Measurements from ENCODE around the gene TPST1.
"Not testable (repeated sequence)": the region's sequence is repeated elsewhere in the genome, so short reads cannot be mapped to it uniquely, and the experiment has no call there.

TPST1 gene

DNA sequence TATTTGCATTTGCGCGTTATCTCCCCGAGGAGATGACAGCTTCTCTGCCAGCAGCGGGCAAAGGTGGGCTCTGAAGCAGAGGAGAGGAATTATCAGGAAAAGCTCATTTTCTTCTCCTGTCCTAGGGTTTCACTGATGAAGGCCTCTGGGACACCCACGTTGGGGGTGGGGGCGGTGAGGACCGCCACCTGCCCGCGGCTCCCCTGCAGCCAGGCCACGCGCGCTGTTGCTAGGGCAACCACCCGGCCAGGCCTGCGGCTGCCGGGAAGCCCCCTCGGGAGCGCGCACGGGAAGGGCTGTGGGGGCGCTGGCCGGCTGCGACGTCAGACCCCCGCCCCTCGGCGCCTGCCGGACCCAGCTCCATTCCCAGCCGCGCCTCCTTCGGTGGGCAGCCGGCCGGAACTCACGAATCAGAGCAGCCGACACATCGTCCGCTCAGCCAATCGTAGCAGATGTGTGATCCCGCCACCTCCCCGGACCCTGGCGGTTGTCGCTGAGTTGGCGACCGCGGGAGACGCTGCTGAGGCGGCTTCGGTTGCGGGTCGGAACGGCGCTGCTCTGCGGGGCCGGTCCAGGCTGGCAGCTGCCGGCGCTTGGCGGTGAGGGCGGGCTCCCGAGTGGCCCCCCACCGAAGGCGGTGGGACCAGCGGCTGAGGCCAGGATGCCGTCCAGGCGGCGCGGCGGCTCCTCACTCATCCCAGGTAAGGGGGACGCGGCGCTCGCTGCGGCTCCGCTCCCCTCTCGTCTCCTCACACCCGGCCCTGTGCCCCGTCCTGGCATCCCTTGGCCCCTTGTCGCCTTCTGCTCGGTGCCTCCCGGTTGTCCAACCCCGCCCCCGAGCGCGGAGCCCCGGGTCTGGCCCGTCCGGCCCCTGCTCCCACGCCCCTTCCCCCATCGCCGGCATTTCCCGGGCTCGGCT, at the start of gene TPST1:
TSS of gene TPST1 (plus strand) at position 513 of the 919 bp plus-strand sequence. CDS start 35,092 bp downstream, outside the sequence.
- TF ChIP-seq ZNF274 (IDR thresholded peaks at IDR 0.05; ENCODE audit: low read depth, low read length): no peak
- peak within 1 kb of the TSS; percentile 95 for H3K4me3 ChIP-seq (ENCODE audit: low read length)

DNA sequence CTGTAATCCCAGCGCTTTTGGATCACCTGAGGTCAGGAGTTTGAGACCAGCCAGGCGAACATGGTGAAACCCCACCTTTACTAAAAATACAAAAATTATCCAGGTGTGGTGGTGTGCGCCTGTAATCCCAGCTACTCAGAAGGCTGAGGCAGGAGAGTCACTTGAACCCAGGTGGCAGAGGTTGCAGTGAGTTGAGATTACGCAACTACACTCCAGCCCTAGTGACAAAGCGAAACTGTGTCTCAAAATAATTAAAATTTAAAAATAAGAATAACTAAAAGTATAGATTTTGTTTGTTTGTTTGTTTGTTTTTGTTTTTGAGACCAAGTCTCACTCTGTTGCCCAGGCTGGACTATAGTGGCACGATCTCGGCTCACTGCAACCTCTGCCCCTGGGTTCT, 49.1 kb upstream of the TPST1 start:
- not testable (repeated sequence) for H3K4me3 ChIP-seq (ENCODE audit: low read length)

DNA sequence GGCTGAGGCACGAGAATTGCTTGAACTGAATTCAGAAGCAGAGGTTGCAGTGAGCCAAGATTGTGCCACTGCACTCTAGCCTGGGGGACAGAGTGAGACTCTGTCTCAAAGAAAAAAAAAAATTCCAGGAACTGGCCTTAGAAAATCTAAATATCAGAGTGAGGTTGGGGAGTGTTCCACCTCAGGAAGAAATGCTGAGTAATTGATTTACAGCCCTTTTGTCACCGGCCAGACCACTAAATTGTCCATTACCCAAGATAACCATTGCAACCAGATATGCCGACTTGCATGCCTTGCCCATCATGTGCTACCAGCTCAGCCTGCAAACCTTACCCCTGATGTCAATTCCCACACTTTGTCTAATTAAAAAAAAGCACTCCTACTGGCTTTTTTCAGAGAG, 48.1 kb upstream of the TPST1 start:
- TF ChIP-seq ZNF274 (IDR thresholded peaks at IDR 0.05; ENCODE audit: low read depth, low read length): no peak
- no peak overlapping the region for H3K4me3 ChIP-seq (ENCODE audit: low read length)

DNA sequence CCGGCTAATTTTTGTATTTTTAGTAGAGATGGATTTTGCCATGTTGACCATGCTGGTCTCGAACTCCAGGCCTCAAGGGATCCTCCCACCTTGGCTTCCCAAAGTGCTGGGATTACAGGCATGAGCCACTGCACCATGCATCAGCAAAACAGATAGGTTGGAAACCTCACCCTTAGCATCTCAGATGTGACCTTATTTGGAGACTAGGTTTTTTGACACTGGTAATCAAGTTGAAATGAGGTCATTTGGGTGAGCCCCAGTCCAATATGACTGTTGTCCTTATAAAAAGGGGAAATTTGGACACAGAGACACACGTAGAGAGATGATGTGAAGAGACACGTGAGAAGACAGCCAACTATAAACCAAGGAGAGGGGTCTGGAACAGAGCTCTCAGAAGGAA, 42.5 kb upstream of the TPST1 start:
- H3K4me3 ChIP-seq (ENCODE audit: low read length): no peak overlapping the region
- TF ChIP-seq ZNF274 (IDR thresholded peaks at IDR 0.05; ENCODE audit: low read depth, low read length): no peak

DNA sequence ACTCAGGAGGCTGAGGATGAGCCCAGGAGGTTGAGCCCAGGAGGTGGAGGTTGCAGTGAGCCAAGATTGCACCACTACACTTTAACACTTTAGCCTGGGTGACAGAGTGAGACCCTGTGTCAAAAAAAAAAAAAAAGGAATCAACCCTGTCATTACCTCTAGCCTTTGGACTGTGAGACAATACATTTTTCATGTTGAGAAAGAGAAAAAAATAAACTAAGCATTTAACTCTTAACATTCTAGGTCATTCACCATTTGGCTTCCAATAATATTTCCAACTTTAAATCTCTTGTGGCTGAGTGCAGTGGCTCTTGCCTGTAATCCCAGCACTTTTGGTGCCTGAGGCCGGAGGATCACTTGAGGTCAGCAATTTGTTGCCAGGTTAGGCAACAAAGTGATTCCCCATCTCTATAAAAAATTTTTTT, 41.9 kb upstream of the TPST1 start:
- H3K4me3 ChIP-seq (ENCODE audit: low read length): no peak overlapping the region
- TF ChIP-seq ZNF274 (IDR thresholded peaks at IDR 0.05; ENCODE audit: low read depth, low read length): no peak

DNA sequence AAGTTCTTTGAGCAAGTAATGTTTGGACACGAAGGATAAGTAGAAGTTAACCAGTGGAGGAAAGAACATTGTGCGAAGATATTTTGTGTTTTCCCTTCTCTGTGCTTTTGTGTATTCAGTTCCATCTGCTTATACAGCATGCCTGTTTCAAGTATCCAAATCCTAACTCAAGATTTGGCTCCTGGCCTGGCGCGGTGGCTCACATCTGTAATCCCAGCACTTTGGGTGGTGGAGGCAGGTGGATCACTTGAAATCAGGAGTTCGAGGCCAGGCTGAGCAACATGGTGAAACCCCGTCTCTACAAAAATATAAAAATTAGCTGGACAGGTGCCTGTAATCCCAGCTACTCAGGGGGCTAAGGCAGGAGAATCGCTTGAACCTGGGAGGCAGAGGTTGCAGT, 40.8 kb upstream of the TPST1 start:
- no peak for TF ChIP-seq ZNF274 (IDR thresholded peaks at IDR 0.05; ENCODE audit: low read depth, low read length)
- no peak overlapping the region for H3K4me3 ChIP-seq (ENCODE audit: low read length)

DNA sequence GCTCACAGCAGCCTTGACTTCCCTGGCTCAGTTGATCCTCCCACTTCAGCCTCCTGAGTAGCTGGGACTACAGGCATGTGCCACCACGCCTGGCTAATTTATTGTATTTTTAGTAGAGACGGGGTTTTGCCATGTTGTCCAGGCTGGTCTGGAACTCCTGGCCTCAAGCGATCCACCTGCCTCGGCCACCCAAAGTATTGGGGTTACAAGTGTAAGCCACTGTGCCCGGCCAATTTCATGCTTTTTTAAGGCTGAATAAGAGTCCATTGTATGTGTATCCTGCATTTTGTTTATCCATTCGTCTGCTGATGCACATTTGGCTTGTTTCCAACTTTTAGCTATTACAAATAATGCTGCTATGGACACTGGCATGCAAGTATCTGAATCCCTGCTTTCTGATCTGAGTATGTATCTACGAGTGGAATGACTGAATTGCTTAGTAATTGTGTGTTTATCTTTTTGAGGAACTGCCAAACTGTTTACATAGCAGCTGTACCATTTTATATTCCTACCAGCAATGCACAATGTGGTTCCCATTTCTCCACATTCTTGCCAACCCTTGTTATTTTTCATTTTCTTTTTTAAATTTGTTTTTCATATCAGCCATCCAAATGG, 37.3 kb upstream of the TPST1 start:
- TF ChIP-seq ZNF274 (IDR thresholded peaks at IDR 0.05; ENCODE audit: low read depth, low read length): no peak
- H3K4me3 ChIP-seq (ENCODE audit: low read length): no peak overlapping the region

DNA sequence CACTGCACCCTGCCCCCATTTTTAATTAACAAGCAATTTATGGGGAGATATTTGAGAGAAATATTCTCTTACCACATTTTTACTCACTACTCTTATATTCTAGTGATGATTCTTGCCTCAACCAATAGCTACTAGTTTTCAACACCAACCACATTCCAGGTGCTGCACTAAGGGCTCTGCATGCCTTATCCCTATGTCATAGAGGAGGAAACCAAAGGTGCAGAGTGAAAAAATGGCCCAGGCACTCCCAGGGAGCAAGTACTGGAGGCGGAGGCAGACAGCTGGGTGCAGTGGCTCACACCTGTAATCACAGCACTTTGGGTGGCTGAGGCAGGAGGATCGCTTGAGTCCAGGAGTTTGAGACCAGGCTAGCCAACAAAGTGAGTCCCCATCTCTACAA, 35.5 kb upstream of the TPST1 start:
- H3K4me3 ChIP-seq (ENCODE audit: low read length): no peak overlapping the region
- TF ChIP-seq ZNF274 (IDR thresholded peaks at IDR 0.05; ENCODE audit: low read depth, low read length): no peak

DNA sequence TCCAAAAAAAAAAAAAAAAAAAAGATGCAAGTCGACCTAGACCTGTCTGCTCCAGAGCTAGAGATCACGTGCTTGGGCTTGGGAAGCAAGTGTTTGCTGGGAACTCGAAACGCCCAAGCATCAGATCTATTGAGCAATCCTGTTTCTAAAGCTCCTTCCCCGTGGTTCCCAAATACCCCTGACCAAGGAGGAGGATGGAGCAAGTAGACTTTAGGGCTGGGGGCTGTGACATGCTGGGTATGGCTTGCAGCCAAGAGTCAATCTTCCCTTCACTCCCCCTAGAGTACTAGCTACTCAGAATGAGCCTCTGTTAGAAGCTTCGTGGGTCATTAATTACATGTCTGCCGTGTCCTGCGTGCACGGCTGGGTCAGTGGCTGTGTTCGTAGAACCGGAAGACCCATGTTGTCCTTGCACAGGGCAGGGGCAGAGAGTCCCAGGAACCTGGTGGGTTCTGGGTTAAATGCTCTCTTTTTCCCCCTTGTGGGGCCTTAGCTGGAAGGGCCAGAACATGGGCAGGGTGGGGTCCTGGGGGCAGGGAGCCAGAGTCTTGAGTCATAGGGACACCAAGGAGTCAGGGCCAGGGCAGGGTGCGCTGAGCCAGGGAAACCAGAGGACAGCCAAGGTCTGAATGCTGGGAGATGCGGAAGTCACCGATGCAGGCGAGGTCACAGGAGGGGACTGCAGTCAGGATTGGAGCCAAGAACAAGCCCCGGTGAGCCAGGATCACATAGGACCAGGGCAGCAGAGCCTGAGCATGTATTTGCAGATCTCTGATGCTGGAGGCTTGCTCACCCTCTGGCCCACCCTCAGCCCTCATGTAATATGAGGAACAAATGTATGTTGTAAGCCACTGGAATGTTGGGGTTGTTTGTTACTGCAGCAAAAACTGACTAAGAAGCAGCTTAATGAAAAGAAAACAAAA, 34.6 kb upstream of the TPST1 start:
- no peak overlapping the region for H3K4me3 ChIP-seq (ENCODE audit: low read length)
- TF ChIP-seq ZNF274 (IDR thresholded peaks at IDR 0.05; ENCODE audit: low read depth, low read length): no peak

DNA sequence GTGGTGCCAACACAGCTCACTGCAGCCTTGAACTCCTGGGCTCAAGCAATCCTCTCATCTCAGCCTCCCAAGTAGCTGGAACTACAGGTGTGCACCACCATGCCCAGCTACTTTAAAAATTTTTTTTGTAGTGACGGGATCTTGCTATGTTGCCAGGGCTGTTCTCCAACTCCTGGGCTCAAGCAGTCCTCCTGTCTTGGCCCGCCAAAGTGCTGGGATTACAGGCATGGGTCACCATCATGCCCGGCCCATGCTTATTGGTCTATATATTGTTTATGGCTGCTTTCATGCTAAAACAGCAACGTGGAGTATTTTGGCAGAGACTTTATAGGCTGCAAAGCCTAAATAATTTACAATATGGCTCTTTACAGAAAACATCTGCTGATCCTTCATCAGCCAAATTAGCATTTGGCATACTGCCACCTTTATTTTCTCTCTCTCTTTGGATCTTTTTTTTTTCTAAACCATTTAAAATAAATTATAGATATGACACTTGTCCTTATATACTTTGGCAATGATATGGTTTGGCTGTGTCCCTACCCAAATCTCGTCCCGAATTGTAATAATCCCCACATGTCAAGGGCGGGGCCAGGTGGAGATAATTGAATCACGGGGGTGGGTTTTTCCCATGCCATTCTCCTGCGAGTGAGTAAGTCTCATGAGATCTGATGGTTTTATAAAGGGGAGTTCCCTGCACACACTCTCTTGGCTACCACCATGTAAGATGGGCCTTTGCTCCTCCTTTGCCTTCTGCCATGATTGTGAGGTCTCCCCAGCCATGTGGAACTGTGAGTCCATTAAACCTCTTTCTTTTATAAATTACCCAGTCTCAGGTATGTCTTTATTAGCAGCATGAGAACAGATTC, 32.4 kb upstream of the TPST1 start:
- H3K4me3 ChIP-seq (ENCODE audit: low read length): not testable (repeated sequence)

DNA sequence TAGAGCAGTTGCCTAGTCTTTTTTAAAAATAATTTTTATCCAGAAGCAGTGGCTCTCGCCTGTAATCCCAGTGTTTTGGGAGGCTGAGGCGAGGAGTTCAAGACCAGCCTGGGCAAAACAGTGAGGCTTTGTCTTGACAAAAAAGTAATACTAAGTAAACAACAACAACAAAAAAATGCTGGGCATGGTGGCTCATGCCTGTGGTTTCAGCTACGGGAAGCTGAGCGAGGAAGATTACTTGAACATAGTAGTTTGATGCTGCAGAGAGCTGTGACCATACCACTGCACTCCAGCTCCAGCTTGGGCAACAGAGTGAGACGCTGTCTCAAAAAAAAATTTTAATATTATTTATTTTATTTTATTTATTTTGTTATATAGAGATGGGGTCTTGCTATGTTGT, 31.3 kb upstream of the TPST1 start:
- TF ChIP-seq ZNF274 (IDR thresholded peaks at IDR 0.05; ENCODE audit: low read depth, low read length): no peak
- no peak overlapping the region for H3K4me3 ChIP-seq (ENCODE audit: low read length)

DNA sequence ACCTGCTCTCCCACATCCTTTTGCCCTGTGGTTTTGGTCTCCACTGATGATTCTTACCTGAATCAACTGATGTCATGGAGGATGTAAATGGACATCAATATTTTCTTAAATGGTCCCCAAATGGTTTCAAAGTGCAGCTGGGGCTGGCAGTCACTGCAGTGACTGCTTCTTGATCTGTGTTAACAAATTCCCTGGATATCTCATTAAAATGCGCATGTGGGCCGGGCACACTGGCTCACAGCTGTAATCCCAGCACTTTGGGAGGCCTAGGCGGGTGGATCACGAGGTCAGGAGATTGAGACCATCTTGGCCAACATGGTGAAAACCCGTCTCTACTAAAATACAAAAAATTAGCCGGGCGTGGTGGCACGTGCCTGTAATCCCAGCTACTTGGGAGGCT, 30.1 kb upstream of the TPST1 start:
- not testable (repeated sequence) for H3K4me3 ChIP-seq (ENCODE audit: low read length)

DNA sequence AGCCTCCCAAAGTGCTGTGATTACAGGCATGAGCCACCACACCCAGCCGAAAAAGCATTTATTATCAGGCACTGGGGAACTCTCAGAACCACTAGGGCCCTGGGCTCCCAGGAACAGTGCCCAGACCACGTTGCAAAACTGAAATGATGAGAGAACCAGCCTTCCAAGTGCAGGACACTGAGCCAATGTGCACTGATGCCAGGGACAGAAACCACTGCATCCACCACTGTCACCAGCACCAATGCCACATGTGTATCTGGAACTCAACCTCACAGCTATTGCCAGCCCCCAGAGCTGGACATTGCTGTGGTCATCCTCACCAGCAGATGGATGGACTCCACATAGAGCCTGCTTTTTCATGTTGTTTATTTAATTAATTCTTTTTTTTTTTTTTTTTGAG, 28.2 kb upstream of the TPST1 start:
- no peak overlapping the region for H3K4me3 ChIP-seq (ENCODE audit: low read length)
- no peak for TF ChIP-seq ZNF274 (IDR thresholded peaks at IDR 0.05; ENCODE audit: low read depth, low read length)

DNA sequence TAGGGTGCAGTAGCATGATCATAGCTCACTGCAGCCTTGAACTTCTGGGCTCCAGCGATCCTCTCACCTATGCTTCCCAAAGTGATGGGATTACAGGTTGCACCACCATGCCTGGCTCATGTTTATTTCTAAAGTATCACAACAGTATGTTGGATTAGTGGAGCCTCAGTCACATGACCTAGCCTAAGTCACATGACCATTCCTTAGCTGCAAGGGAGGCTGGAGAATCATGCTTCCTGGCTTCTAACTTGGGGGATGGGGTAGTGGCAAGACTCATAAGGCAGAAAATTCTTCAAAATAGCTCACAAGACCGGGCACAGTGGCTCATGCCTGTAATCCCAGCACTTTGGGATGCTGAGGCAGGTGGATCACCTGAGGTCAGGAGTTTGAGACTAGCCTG, 26.9 kb upstream of the TPST1 start:
- no peak for TF ChIP-seq ZNF274 (IDR thresholded peaks at IDR 0.05; ENCODE audit: low read depth, low read length)
- H3K4me3 ChIP-seq (ENCODE audit: low read length): no peak overlapping the region
